Astrocyte (in vitro differentiated cells and primary cell): ENCODE measurements around the gene LEP. TPM values are rescaled to one million over a fixed set of nuclear protein-coding genes. Genes with fewer than 3 reads are reported as not detected.
A peak's percentile ranks its signal among the peaks of the same experiment; 100 is the strongest.

Experiments
- DNase-seq: peaks from one replicate; pipeline ENCODE4 v3.0.0-alpha.2; 2010; ENCODE audit warnings: low read depth
- FAIRE-seq: peaks from 2 replicates; lab custom pipeline; 2011; peaks lifted over from hg19 to GRCh38; lab: Jason Lieb, UNC
- H2AFZ ChIP-seq: 2 replicates; pipeline ENCODE4 v1.6.0; 2012; ENCODE audit warnings: low read depth, low read length, inconsistent platforms
- H3K27ac ChIP-seq: 2 replicates; pipeline ENCODE4 v1.5.1; 2011; ENCODE audit warnings: low read depth, low read length, inconsistent platforms
- H3K27me3 ChIP-seq: 2 replicates; pipeline ENCODE4 v1.6.0; 2011; ENCODE audit warnings: low read length, inconsistent platforms; ENCODE audit not compliant: insufficient read depth
- H3K36me3 ChIP-seq: 2 replicates; pipeline ENCODE4 v1.5.1; 2011; ENCODE audit warnings: low read length, inconsistent platforms; ENCODE audit not compliant: insufficient read depth
- H3K4me1 ChIP-seq: 2 replicates; pipeline ENCODE4 v1.5.1; 2011; ENCODE audit warnings: low read length, inconsistent platforms; ENCODE audit not compliant: insufficient read depth
- H3K4me2 ChIP-seq: 2 replicates; pipeline ENCODE4 v1.6.0; 2012; ENCODE audit warnings: low read length, inconsistent platforms
- H3K4me3 ChIP-seq: 2 replicates; pipeline ENCODE4 v1.5.1; 2011; ENCODE audit warnings: low read depth, mild to moderate bottlenecking, low read length, inconsistent platforms; ENCODE audit not compliant: insufficient read depth
- H3K79me2 ChIP-seq: 2 replicates; pipeline ENCODE4 v1.6.0; 2012; ENCODE audit warnings: mild to moderate bottlenecking, low read length, inconsistent platforms; ENCODE audit not compliant: insufficient read depth
- H3K9ac ChIP-seq: 2 replicates; pipeline ENCODE4 v1.6.0; 2012; ENCODE audit warnings: mild to moderate bottlenecking, low read length, inconsistent platforms
- H3K9me3 ChIP-seq: 2 replicates; pipeline ENCODE4 v1.5.1; 2012; ENCODE audit warnings: low read depth, mild to moderate bottlenecking, low read length, inconsistent platforms; ENCODE audit not compliant: insufficient read depth
- H4K20me1 ChIP-seq: 2 replicates; pipeline ENCODE4 v1.6.0; 2012; ENCODE audit warnings: low read length, inconsistent platforms; ENCODE audit not compliant: insufficient read depth
- H3K27ac Mint-ChIP-seq: one replicate; pipeline ENCODE4 v1.8.0; 2021; ENCODE audit warnings: mild to moderate bottlenecking, mixed read lengths; ENCODE audit not compliant: unreplicated experiment
- H3K27me3 Mint-ChIP-seq: one replicate; pipeline ENCODE4 v1.8.0; 2021; ENCODE audit warnings: low read depth, mixed read lengths; ENCODE audit not compliant: unreplicated experiment
- H3K36me3 Mint-ChIP-seq: one replicate; pipeline ENCODE4 v1.8.0; 2021; ENCODE audit warnings: low read depth, mixed read lengths; ENCODE audit not compliant: unreplicated experiment
- H3K4me1 Mint-ChIP-seq: one replicate; pipeline ENCODE4 v1.8.0; 2021; ENCODE audit warnings: low read depth, mixed read lengths; ENCODE audit not compliant: unreplicated experiment
- H3K4me3 Mint-ChIP-seq: one replicate; pipeline ENCODE4 v1.8.0; 2021; ENCODE audit warnings: mild to moderate bottlenecking, moderate library complexity, mixed read lengths; ENCODE audit not compliant: unreplicated experiment
- H3K9me3 Mint-ChIP-seq: one replicate; pipeline ENCODE4 v1.8.0; 2021; ENCODE audit warnings: mild to moderate bottlenecking, mixed read lengths; ENCODE audit not compliant: unreplicated experiment
- CTCF ChIP-seq: IDR thresholded peaks from 2 replicates; pipeline ENCODE4 v1.5.1; 2011; ENCODE audit warnings: low read depth, mild to moderate bottlenecking, inconsistent platforms, low read length, moderate library complexity; ENCODE audit not compliant: insufficient read depth
- EZH2 ChIP-seq: IDR thresholded peaks from 2 replicates; pipeline ENCODE4 v1.6.1; 2012; ENCODE audit warnings: mild to moderate bottlenecking, low read length, inconsistent platforms; ENCODE audit not compliant: insufficient read depth
- total RNA-seq: library from RNA; stranded (reverse); gene quantifications from 2 replicates; pipeline ENCODE4 v1.2.1, GENCODE V29; 2021

The LEP gene
- total RNA-seq, 1 donor from 2014 or later = not detected

GRCh38 chr7:128214463-128214862 is 26.6 kb upstream of the LEP start:
- no peaks in the 10 kb centered on the region for H3K36me3 Mint-ChIP-seq
- no peak overlapping the region for H3K27ac ChIP-seq
- no peak overlapping the region for H3K4me3 Mint-ChIP-seq
- H3K4me1 Mint-ChIP-seq = peaks cover 13% of the 10 kb centered on the region
- peaks cover 24% of the 10 kb centered on the region for H3K27me3 Mint-ChIP-seq
- peaks cover 13% of the 10 kb centered on the region for H3K4me1 ChIP-seq
- DNase-seq = no peak
- no peaks in the 10 kb centered on the region for H3K9me3 ChIP-seq
- H3K9me3 Mint-ChIP-seq = peaks cover 3% of the 10 kb centered on the region
- no peaks in the 10 kb centered on the region for H3K36me3 ChIP-seq
- H3K4me2 ChIP-seq = no peak overlapping the region
- no peak overlapping the region for H3K27ac Mint-ChIP-seq
- no peak overlapping the region for H3K9ac ChIP-seq
- no peaks in the 10 kb centered on the region for H3K79me2 ChIP-seq
- H4K20me1 ChIP-seq = no peaks in the 10 kb centered on the region
- TF ChIP-seq CTCF = no peak
- H2AFZ ChIP-seq = no peak overlapping the region
- peaks cover 17% of the 10 kb centered on the region for H3K27me3 ChIP-seq
- no peak for FAIRE-seq
- H3K4me3 ChIP-seq = no peak overlapping the region

- peaks cover 28% of the 10 kb centered on the region for H3K27me3 Mint-ChIP-seq
- H3K27ac ChIP-seq = no peak overlapping the region
Measured at GRCh38 chr7:128215281-128215680, 25.8 kb upstream of the LEP start.

GRCh38 chr7:128215739-128216138 is 25.3 kb upstream of the LEP start:
- H2AFZ ChIP-seq = no peak overlapping the region
- Mint-ChIP-seq H3K9me3 (peaks cover 3% of the 10 kb centered on the region), H3K4me3 (no peak overlapping the region), H3K27ac (peak overlapping the region; percentile 41), H3K27me3 (peaks cover 32% of the 10 kb centered on the region), H3K36me3 (no peaks in the 10 kb centered on the region), H3K4me1 (peaks cover 13% of the 10 kb centered on the region)
- H3K9ac ChIP-seq = no peak overlapping the region
- no peak overlapping the region for H3K27ac ChIP-seq
- no peak overlapping the region for H3K4me3 ChIP-seq
- no peak for TF ChIP-seq CTCF
- FAIRE-seq = no peak
- H4K20me1 ChIP-seq = no peaks in the 10 kb centered on the region
- DNase-seq = peak; percentile 49
- H3K36me3 ChIP-seq = no peaks in the 10 kb centered on the region
- H3K79me2 ChIP-seq = no peaks in the 10 kb centered on the region
- peaks cover 22% of the 10 kb centered on the region for H3K27me3 ChIP-seq
- no peak overlapping the region for H3K4me2 ChIP-seq
- peaks cover 13% of the 10 kb centered on the region for H3K4me1 ChIP-seq
- no peaks in the 10 kb centered on the region for H3K9me3 ChIP-seq

More at GRCh38 chr7:128215281-128215680, 25.8 kb upstream of the LEP start:
- H3K27ac Mint-ChIP-seq = peak overlapping the region; percentile 41
- no peak overlapping the region for H3K4me3 Mint-ChIP-seq
- H4K20me1 ChIP-seq = no peaks in the 10 kb centered on the region
- H3K4me1 Mint-ChIP-seq = peaks cover 13% of the 10 kb centered on the region
- H3K9me3 ChIP-seq = no peaks in the 10 kb centered on the region
- no peak overlapping the region for H2AFZ ChIP-seq
- TF ChIP-seq EZH2 (no peak), CTCF (no peak)
- no peak overlapping the region for H3K9ac ChIP-seq
- no peak overlapping the region for H3K4me3 ChIP-seq
- FAIRE-seq (no peak), DNase-seq (peak; percentile 97)
- no peaks in the 10 kb centered on the region for H3K36me3 Mint-ChIP-seq
- no peaks in the 10 kb centered on the region for H3K79me2 ChIP-seq
- peaks cover 13% of the 10 kb centered on the region for H3K4me1 ChIP-seq
- no peak overlapping the region for H3K4me2 ChIP-seq
- H3K36me3 ChIP-seq = no peaks in the 10 kb centered on the region
- H3K27me3 ChIP-seq = peaks cover 22% of the 10 kb centered on the region
- peaks cover 3% of the 10 kb centered on the region for H3K9me3 Mint-ChIP-seq
